ENCODE measurements around the gene TPBG. TPM values are rescaled to one million over a fixed set of nuclear protein-coding genes. Genes with fewer than 3 reads are reported as not detected.

Gene TPBG
- total RNA-seq, 1 donor from 2014 or later = 10.8 TPM

- no peak for ATAC-seq
- Histone ChIP-seq H3K4me3 (no peak overlapping the region), H3K27ac (no peak overlapping the region), H3K36me3 (no peaks in the 10 kb centered on the region), H3K9me3 (no peaks in the 10 kb centered on the region), H3K27me3 (ENCODE audit: low read depth) (no peaks in the 10 kb centered on the region), H3K4me1 (no peaks in the 10 kb centered on the region)
- intact Hi-C loops (cut with DNase I) = no loop called here
- no peak for DNase-seq
- TF ChIP-seq, protein P1, sequence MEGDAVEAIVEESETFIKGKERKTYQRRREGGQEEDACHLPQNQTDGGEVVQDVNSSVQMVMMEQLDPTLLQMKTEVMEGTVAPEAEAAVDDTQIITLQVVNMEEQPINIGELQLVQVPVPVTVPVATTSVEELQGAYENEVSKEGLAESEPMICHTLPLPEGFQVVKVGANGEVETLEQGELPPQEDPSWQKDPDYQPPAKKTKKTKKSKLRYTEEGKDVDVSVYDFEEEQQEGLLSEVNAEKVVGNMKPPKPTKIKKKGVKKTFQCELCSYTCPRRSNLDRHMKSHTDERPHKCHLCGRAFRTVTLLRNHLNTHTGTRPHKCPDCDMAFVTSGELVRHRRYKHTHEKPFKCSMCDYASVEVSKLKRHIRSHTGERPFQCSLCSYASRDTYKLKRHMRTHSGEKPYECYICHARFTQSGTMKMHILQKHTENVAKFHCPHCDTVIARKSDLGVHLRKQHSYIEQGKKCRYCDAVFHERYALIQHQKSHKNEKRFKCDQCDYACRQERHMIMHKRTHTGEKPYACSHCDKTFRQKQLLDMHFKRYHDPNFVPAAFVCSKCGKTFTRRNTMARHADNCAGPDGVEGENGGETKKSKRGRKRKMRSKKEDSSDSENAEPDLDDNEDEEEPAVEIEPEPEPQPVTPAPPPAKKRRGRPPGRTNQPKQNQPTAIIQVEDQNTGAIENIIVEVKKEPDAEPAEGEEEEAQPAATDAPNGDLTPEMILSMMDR (IDR thresholded peaks at IDR 0.05) = no peak
Measured at GRCh38 chr6:82376636-82377035, 13.0 kb downstream of the TPBG start.

DNA sequence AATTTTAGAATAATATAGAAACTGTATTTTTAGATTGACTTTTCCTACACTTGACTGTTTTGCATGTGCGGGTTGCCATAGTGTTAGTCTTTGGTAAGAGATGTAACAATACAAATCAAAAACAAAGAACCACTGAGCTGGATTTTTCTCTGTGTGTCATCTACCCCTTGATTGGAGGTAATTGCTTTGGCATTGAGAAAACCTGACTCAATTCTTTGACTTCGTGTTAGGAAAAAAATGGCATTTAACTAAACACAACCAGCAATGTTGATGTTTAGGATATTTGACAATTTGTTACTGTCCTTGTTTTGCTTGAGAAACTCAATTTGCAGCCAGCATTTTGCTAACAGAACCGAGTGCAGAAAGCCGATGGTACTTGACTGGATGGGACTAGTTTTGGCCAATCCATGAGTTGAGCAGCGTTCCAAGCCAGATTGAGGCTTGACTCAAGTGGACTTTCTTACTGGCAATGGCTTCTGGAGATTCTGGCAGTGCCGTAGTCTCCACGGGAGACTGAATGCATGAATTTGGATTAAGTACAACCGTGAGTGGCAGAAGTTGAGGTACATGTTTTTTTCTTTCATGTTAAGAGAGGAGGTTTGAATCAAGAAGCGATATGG lies 17.1 kb downstream of the TPBG start:
- H3K36me3 ChIP-seq = no peaks in the 10 kb centered on the region
- ATAC-seq (no peak), DNase-seq (no peak)
- no peak overlapping the region for H3K27ac ChIP-seq
- intact Hi-C loops (cut with DNase I) = no loop called here
- TF ChIP-seq, protein P1 (IDR thresholded peaks at IDR 0.05) = no peak
- H3K9me3 ChIP-seq = no peaks in the 10 kb centered on the region
- no peaks in the 10 kb centered on the region for H3K27me3 ChIP-seq (ENCODE audit: low read depth)
- no peaks in the 10 kb centered on the region for H3K4me1 ChIP-seq
- H3K4me3 ChIP-seq = no peak overlapping the region

- ATAC-seq = no peak
- DNase-seq = no peak
- H3K27ac ChIP-seq = no peak overlapping the region
Measured at GRCh38 chr6:82381278-82381677, 17.7 kb downstream of the TPBG start.

DNA sequence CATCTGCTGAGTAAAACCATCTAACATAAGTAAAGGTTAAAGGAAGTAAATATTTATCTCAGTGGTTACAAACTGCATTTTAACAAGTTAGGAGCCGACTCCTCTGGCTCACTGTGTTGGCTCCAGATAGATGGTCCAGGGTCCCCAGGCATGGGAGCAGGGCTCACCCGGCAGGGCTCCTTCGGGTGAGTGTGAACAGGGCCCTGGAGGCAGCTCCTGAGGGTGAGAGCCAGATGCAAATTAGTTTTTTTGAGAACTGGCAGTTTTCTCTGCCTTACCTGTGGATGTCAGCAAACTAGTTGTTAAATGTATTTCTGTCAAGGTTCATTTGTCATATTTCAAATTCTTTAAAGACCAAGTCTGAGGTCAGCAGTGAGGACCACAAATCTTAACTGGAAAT lies 21.5 kb downstream of the TPBG start:
- TF ChIP-seq, protein P1 (IDR thresholded peaks at IDR 0.05) = no peak
- H3K36me3 ChIP-seq = no peaks in the 10 kb centered on the region
- no peak for ATAC-seq
- DNase-seq = no peak
- intact Hi-C loops (cut with DNase I) = no loop called here
- no peak overlapping the region for H3K4me3 ChIP-seq
- no peaks in the 10 kb centered on the region for H3K4me1 ChIP-seq
- H3K27me3 ChIP-seq (ENCODE audit: low read depth) = no peaks in the 10 kb centered on the region
- no peaks in the 10 kb centered on the region for H3K9me3 ChIP-seq
- H3K27ac ChIP-seq = no peak overlapping the region

More at GRCh38 chr6:82381278-82381677, 17.7 kb downstream of the TPBG start:
- Histone ChIP-seq H3K4me1 (no peaks in the 10 kb centered on the region), H3K36me3 (no peaks in the 10 kb centered on the region), H3K4me3 (no peak overlapping the region), H3K9me3 (no peaks in the 10 kb centered on the region), H3K27me3 (ENCODE audit: low read depth) (no peaks in the 10 kb centered on the region)
- intact Hi-C loops (cut with DNase I) = no loop called here
- TF ChIP-seq, protein P1 (IDR thresholded peaks at IDR 0.05) = no peak

DNA sequence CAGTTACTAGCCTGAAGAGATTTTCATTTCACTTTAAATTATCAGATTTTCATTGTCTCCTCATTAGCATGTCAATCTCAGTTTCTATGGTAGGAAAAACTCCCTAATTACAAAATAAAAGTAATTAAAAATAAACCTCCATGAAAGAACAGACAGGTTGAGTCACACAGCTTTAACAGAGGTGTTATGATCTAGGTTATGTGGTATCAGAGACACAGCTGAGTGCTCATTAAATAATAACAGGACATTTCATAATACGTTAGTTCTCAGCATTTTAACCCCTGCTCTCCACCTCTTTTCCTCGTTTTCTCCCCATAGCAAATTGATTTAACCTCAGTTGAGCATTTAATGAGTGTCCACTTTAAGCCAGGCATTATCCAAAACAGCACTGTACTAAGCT lies 21.9 kb downstream of the TPBG start:
- ATAC-seq = peak in 1 of 2 donors; percentile 40
- Histone ChIP-seq H3K9me3 (no peaks in the 10 kb centered on the region), H3K27ac (no peak overlapping the region), H3K27me3 (ENCODE audit: low read depth) (no peaks in the 10 kb centered on the region), H3K36me3 (no peaks in the 10 kb centered on the region), H3K4me1 (no peaks in the 10 kb centered on the region), H3K4me3 (no peak overlapping the region)
- intact Hi-C loops (cut with DNase I) = no loop called here
- DNase-seq = no peak
- TF ChIP-seq, protein P1 (IDR thresholded peaks at IDR 0.05) = no peak

Data from lower lobe of right lung (tissue), 2 donors.